ENCODE data around the gene MYMK.

Gene MYMK

GRCh38 chr9:133468777-133469421 is 55.9 kb downstream of the MYMK start:
- Histone ChIP-seq H3K18ac (ENCODE audit: low read depth in 1 of 2, low read length in 2 of 2) (no peak overlapping the region), H3K36me3 (ENCODE audit: control insufficient read depth in 1 of 2, insufficient read depth in 2 of 2, low read depth in 1 of 2, low read length in 2 of 2) (peaks cover 31 to 80% of the 10 kb centered on the region in 2 experiments), H4K8ac (ENCODE audit: low read length) (peak overlapping the region; percentile 47), H3K23ac (ENCODE audit: low read length in 2 of 2) (no peak overlapping the region), H2BK120ac (ENCODE audit: low read depth, low read length) (no peak overlapping the region), H3K9ac (ENCODE audit: low read length) (no peak overlapping the region), H3K27ac (ENCODE audit: low read length, poor library complexity, severe bottlenecking) (no peak overlapping the region), H2AK5ac (ENCODE audit: low read length, severe bottlenecking) (no peak overlapping the region), H3K4ac (ENCODE audit: low read depth in 1 of 2, low read length in 2 of 2) (no peak overlapping the region), H3K79me1 (replicated peaks; ENCODE audit: low read length, poor library complexity, severe bottlenecking) (peaks cover 11% of the 10 kb centered on the region), H3K4me1 (ENCODE audit: control insufficient read depth, insufficient read depth, low read depth, low read length) (peaks cover 5% of the 10 kb centered on the region), H2BK12ac (ENCODE audit: low read length in 2 of 2) (no peak overlapping the region), H2BK15ac (ENCODE audit: low read depth, poor library complexity, severe bottlenecking) (no peak overlapping the region), H3K14ac (ENCODE audit: low read length in 2 of 2) (no peak overlapping the region), H3K27me3 (ENCODE audit: control insufficient read depth in 1 of 2, insufficient read depth in 1 of 2, low read length in 2 of 2) (no peaks in the 10 kb centered on the region), H3K4me2 (ENCODE audit: low read length, poor library complexity, severe bottlenecking) (no peak overlapping the region), H3K4me3 (ENCODE audit: insufficient read depth in 1 of 2, low read depth in 1 of 2, low read length in 2 of 2) (no peak overlapping the region), H2BK5ac (ENCODE audit: low read depth, low read length, poor library complexity, severe bottlenecking) (no peak overlapping the region), H4K91ac (ENCODE audit: low read length) (peak overlapping the region; percentile 41), H2AFZ (ENCODE audit: low read depth, low read length) (no peak overlapping the region), H3K9me3 (ENCODE audit: control insufficient read depth, low read length) (no peaks in the 10 kb centered on the region)
- WGBS: 92% methylated on average over 6 of the region's 6 CpGs
- DNase-seq: no peak

- Histone ChIP-seq H2BK12ac (ENCODE audit: low read length in 2 of 2) (no peak overlapping the region), H3K79me1 (replicated peaks; ENCODE audit: low read length, poor library complexity, severe bottlenecking) (peaks cover 12% of the 10 kb centered on the region), H3K9me3 (ENCODE audit: control insufficient read depth, low read length) (no peaks in the 10 kb centered on the region), H3K36me3 (ENCODE audit: control insufficient read depth in 1 of 2, insufficient read depth in 2 of 2, low read depth in 1 of 2, low read length in 2 of 2) (peaks cover 26 to 80% of the 10 kb centered on the region in 2 experiments), H2BK5ac (ENCODE audit: low read depth, low read length, poor library complexity, severe bottlenecking) (no peak overlapping the region), H3K23ac (ENCODE audit: low read length in 2 of 2) (no peak overlapping the region), H3K14ac (ENCODE audit: low read length in 2 of 2) (no peak overlapping the region), H3K18ac (ENCODE audit: low read depth in 1 of 2, low read length in 2 of 2) (no peak overlapping the region), H2BK15ac (ENCODE audit: low read depth, poor library complexity, severe bottlenecking) (no peak overlapping the region), H2AK5ac (ENCODE audit: low read length, severe bottlenecking) (no peak overlapping the region), H3K27ac (ENCODE audit: low read length, poor library complexity, severe bottlenecking) (no peak overlapping the region), H3K4me1 (ENCODE audit: control insufficient read depth, insufficient read depth, low read depth, low read length) (peaks cover 5% of the 10 kb centered on the region), H3K27me3 (ENCODE audit: control insufficient read depth in 1 of 2, insufficient read depth in 1 of 2, low read length in 2 of 2) (no peaks in the 10 kb centered on the region), H2AFZ (ENCODE audit: low read depth, low read length) (peak overlapping the region; percentile 18), H3K4me3 (ENCODE audit: insufficient read depth in 1 of 2, low read depth in 1 of 2, low read length in 2 of 2) (no peak overlapping the region), H2BK120ac (ENCODE audit: low read depth, low read length) (no peak overlapping the region), H3K9ac (ENCODE audit: low read length) (no peak overlapping the region), H3K4me2 (ENCODE audit: low read length, poor library complexity, severe bottlenecking) (no peak overlapping the region), H4K91ac (ENCODE audit: low read length) (no peak overlapping the region), H4K8ac (ENCODE audit: low read length) (no peak overlapping the region), H3K4ac (ENCODE audit: low read depth in 1 of 2, low read length in 2 of 2) (no peak overlapping the region)
- no peak for DNase-seq
- WGBS: 94% methylated on average over 11 of the region's 11 CpGs
These were observed 56.4 kb downstream of the MYMK start for GRCh38 chr9:133468374-133468773.

DNA sequence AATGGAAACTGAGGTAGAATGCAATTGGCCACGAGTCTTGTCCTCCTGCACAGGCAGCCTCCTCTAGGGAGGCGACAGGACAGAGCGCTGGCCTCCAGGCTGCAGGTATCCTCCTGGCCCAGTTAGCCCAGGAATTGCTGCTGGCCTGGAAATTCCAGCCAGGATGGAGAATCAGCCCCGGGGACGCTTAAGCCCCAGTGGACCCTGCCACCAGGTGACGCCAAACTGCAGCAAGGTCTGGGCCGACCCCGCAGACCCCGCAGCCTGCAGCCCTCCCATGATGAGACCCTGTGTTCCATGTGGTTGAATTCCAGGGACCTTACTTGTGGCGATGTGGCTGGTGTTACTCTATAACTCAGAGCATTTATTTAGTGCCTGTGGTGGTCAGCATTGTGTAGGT is 57.7 kb downstream of the MYMK start:
- Histone ChIP-seq H4K8ac (ENCODE audit: low read length) (no peak overlapping the region), H3K4me3 (ENCODE audit: insufficient read depth in 1 of 2, low read depth in 1 of 2, low read length in 2 of 2) (no peak overlapping the region), H3K4ac (ENCODE audit: low read depth in 1 of 2, low read length in 2 of 2) (no peak overlapping the region), H3K36me3 (ENCODE audit: control insufficient read depth in 1 of 2, insufficient read depth in 2 of 2, low read depth in 1 of 2, low read length in 2 of 2) (peaks cover 18 to 72% of the 10 kb centered on the region in 2 experiments), H4K91ac (ENCODE audit: low read length) (no peak overlapping the region), H2AFZ (ENCODE audit: low read depth, low read length) (no peak overlapping the region), H2BK120ac (ENCODE audit: low read depth, low read length) (no peak overlapping the region), H3K18ac (ENCODE audit: low read depth in 1 of 2, low read length in 2 of 2) (no peak overlapping the region), H2BK15ac (ENCODE audit: low read depth, poor library complexity, severe bottlenecking) (no peak overlapping the region), H3K79me1 (replicated peaks; ENCODE audit: low read length, poor library complexity, severe bottlenecking) (peaks cover 20% of the 10 kb centered on the region), H2AK5ac (ENCODE audit: low read length, severe bottlenecking) (no peak overlapping the region), H3K9ac (ENCODE audit: low read length) (no peak overlapping the region), H3K27me3 (ENCODE audit: control insufficient read depth in 1 of 2, insufficient read depth in 1 of 2, low read length in 2 of 2) (peaks cover 0 to 5% of the 10 kb centered on the region in 2 experiments), H3K23ac (ENCODE audit: low read length in 2 of 2) (no peak overlapping the region), H3K27ac (ENCODE audit: low read length, poor library complexity, severe bottlenecking) (no peak overlapping the region), H2BK12ac (ENCODE audit: low read length in 2 of 2) (no peak overlapping the region), H3K4me2 (ENCODE audit: low read length, poor library complexity, severe bottlenecking) (no peak overlapping the region), H3K14ac (ENCODE audit: low read length in 2 of 2) (no peak overlapping the region), H2BK5ac (ENCODE audit: low read depth, low read length, poor library complexity, severe bottlenecking) (no peak overlapping the region), H3K9me3 (ENCODE audit: control insufficient read depth, low read length) (no peaks in the 10 kb centered on the region), H3K4me1 (ENCODE audit: control insufficient read depth, insufficient read depth, low read depth, low read length) (peaks cover 5% of the 10 kb centered on the region)
- no peak for DNase-seq
- 89% methylated on average over 10 of the region's 10 CpGs for WGBS

DNA sequence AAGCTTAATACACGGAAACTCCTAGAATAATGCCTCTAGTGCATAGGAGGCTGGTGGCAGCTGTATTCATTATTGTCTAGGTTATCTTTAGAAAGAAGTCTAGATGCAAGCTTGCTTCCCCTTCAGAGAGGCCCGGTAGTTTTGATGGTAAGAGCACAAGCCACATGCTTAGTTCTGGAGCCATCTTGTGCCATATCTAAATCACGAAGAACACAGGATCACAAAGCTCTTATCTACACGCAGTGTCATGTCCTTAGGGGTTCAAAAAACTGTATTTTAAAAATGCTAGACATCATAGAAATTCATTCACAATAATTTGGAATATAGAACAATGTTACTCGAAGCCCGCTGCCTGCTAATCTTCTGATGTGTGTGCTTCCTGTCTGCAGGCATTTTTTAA is 58.8 kb downstream of the MYMK start:
- Histone ChIP-seq H2BK5ac (ENCODE audit: low read depth, low read length, poor library complexity, severe bottlenecking) (no peak overlapping the region), H3K36me3 (ENCODE audit: control insufficient read depth in 1 of 2, insufficient read depth in 2 of 2, low read depth in 1 of 2, low read length in 2 of 2) (peaks cover 9 to 65% of the 10 kb centered on the region in 2 experiments)
- 90% methylated on average over 3 of the region's 6 CpGs for WGBS

More for the DNA sequence above, 58.8 kb downstream of the MYMK start:
- Histone ChIP-seq H3K4ac (ENCODE audit: low read depth in 1 of 2, low read length in 2 of 2) (no peak overlapping the region), H3K27ac (ENCODE audit: low read length, poor library complexity, severe bottlenecking) (no peak overlapping the region), H2BK120ac (ENCODE audit: low read depth, low read length) (no peak overlapping the region), H3K27me3 (ENCODE audit: control insufficient read depth in 1 of 2, insufficient read depth in 1 of 2, low read length in 2 of 2) (peaks cover 0 to 5% of the 10 kb centered on the region in 2 experiments), H3K14ac (ENCODE audit: low read length in 2 of 2) (no peak overlapping the region), H2BK15ac (ENCODE audit: low read depth, poor library complexity, severe bottlenecking) (no peak overlapping the region), H4K8ac (ENCODE audit: low read length) (no peak overlapping the region), H2AFZ (ENCODE audit: low read depth, low read length) (no peak overlapping the region), H3K23ac (ENCODE audit: low read length in 2 of 2) (no peak overlapping the region), H2AK5ac (ENCODE audit: low read length, severe bottlenecking) (no peak overlapping the region), H3K9ac (ENCODE audit: low read length) (no peak overlapping the region), H3K4me3 (ENCODE audit: insufficient read depth in 1 of 2, low read depth in 1 of 2, low read length in 2 of 2) (no peak overlapping the region), H3K79me1 (replicated peaks; ENCODE audit: low read length, poor library complexity, severe bottlenecking) (peaks cover 26% of the 10 kb centered on the region), H4K91ac (ENCODE audit: low read length) (no peak overlapping the region), H2BK12ac (ENCODE audit: low read length in 2 of 2) (no peak overlapping the region), H3K4me1 (ENCODE audit: control insufficient read depth, insufficient read depth, low read depth, low read length) (peaks cover 10% of the 10 kb centered on the region), H3K18ac (ENCODE audit: low read depth in 1 of 2, low read length in 2 of 2) (no peak overlapping the region), H3K9me3 (ENCODE audit: control insufficient read depth, low read length) (no peaks in the 10 kb centered on the region), H3K4me2 (ENCODE audit: low read length, poor library complexity, severe bottlenecking) (no peak overlapping the region)
- DNase-seq: no peak
